Esophagus squamous epithelium (tissue), 5 donors: ENCODE results near the gene ELOF1. TPM values are rescaled to one million over a fixed set of nuclear protein-coding genes. Genes with fewer than 3 reads are reported as not detected.

ENCODE experiments used
- DNase-seq: peaks from one replicate; lab custom pipeline; 2025; lab: John Stamatoyannopoulos, UW
- H3K27ac ChIP-seq, 4 donors: fragments of 200-600 bp; sonication (generic); one replicate each; pipeline ENCODE4 v1.5.1; 2016 to 2019; ENCODE audit warnings: mild to moderate bottlenecking in 1 of 4
- H3K27me3 ChIP-seq, 4 donors: fragments of 200-600 bp; sonication (generic); 1 replicate in 3 of 4; 2 replicates in 1 of 4; pipeline versions ENCODE4 v1.5.1 to v1.6.0; 2017 to 2021; ENCODE audit warnings: antibody characterized with exemption in 1 of 4
- H3K36me3 ChIP-seq, 3 donors: fragments of 200-600 bp; sonication (generic); one replicate each; pipeline ENCODE4 v1.5.1; 2016 to 2019
- H3K4me1 ChIP-seq, 3 donors: fragments of 200-600 bp; sonication (generic); one replicate each; pipeline ENCODE4 v1.5.1; 2017 to 2019
- H3K4me3 ChIP-seq, 4 donors: fragments of 200-600 bp; sonication (generic); 1 replicate in 3 of 4; 2 replicates in 1 of 4; pipeline ENCODE4 v1.5.1; 2016 to 2019; ENCODE audit warnings: mild to moderate bottlenecking in 2 of 4, moderate library complexity in 1 of 4
- H3K9me3 ChIP-seq, 3 donors: fragments of 200-600 bp; sonication (generic); one replicate each; pipeline ENCODE4 v1.5.1; 2016 to 2019
- CTCF ChIP-seq, 6 experiments: fragments of 450-650 bp in 4 of 6; fragments of 200-600 bp in 2 of 6; sonication (generic) in 2 of 6; IDR thresholded peaks; one replicate each; pipeline ENCODE4 v1.5.1; 2016 to 2019; ENCODE audit warnings: antibody characterized with exemption in 6 of 6, mild to moderate bottlenecking in 4 of 6, moderate library complexity in 4 of 6
- POLR2A ChIP-seq, 4 donors: fragments of 450-650 bp; IDR thresholded peaks; one replicate each; pipeline ENCODE4 v1.6.1; 2017; ENCODE audit warnings: antibody characterized with exemption in 4 of 4, mild to moderate bottlenecking in 4 of 4, moderate library complexity in 3 of 4
- WGBS, 2 donors: methylation state at CpG; one replicate each; pipeline ENCODE4 v1.1.5; 2018; 5-methylcytosine and 5-hydroxymethylcytosine counted together
- intact Hi-C: fragments of 100-400 bp; cut with DNase I; formaldehyde crosslinking; loops from one replicate; pipeline ENCODE4 v1.15.0; 2022
- total RNA-seq, 4 donors: library from RNA; depleted of rRNA; stranded (reverse); fragments of >200 nt; gene quantifications; one replicate each; pipeline ENCODE4 v1.1.0, GENCODE V29; 2016
- donor health status: DM: yes; HTN: yes; CAD: no.

ELOF1 gene
- total RNA-seq, 4 donors from 2014 or later, result 21.7 to 31.6 (median 28.6) TPM

- H3K4me1 ChIP-seq, result peaks cover 8 to 42% (median 25%) of the 10 kb centered on the region in 3 donors
- no peaks in the 10 kb centered on the region for H3K27me3 ChIP-seq
- no peak overlapping the region for H3K27ac ChIP-seq
- no peak for DNase-seq
- H3K9me3 ChIP-seq, result no peaks in the 10 kb centered on the region
- WGBS, 2 donors, result 63 to 100% methylated on average over 1 to 2 of the region's 4 CpGs
- intact Hi-C loops, result no loop called here
- TF ChIP-seq CTCF (IDR thresholded peaks at IDR 0.05) (no peak), POLR2A (IDR thresholded peaks at IDR 0.05) (no peak)
- H3K4me3 ChIP-seq, result no peak overlapping the region
- H3K36me3 ChIP-seq, result peaks cover 11 to 48% (median 12%) of the 10 kb centered on the region in 3 donors
Measured at GRCh38 chr19:11556634-11557420, 2.2 kb downstream of the ELOF1 start.

- 86 to 88% methylated on average over 6 of the region's 6 CpGs for WGBS, 2 donors
Measured at GRCh38 chr19:11555246-11555645, 3.8 kb downstream of the ELOF1 start.

GRCh38 chr19:11554160-11554559 is 4.9 kb downstream of the ELOF1 start:
- 86 to 100% methylated on average over 1 to 2 of the region's 12 CpGs for WGBS, 2 donors
- H3K4me3 ChIP-seq, result no peak overlapping the region
- H3K9me3 ChIP-seq, result no peaks in the 10 kb centered on the region
- intact Hi-C loops, result no loop called here
- H3K27ac ChIP-seq, result no peak overlapping the region
- peaks cover 11 to 51% (median 12%) of the 10 kb centered on the region in 3 donors for H3K36me3 ChIP-seq
- H3K27me3 ChIP-seq, result no peaks in the 10 kb centered on the region
- peaks cover 8 to 26% (median 15%) of the 10 kb centered on the region in 3 donors for H3K4me1 ChIP-seq
- TF ChIP-seq POLR2A (IDR thresholded peaks at IDR 0.05) (no peak), CTCF (IDR thresholded peaks at IDR 0.05) (no peak)
- DNase-seq, result no peak

More at GRCh38 chr19:11555246-11555645, 3.8 kb downstream of the ELOF1 start:
- Histone ChIP-seq H3K4me1 (peaks cover 8 to 36% (median 22%) of the 10 kb centered on the region in 3 donors), H3K27me3 (no peaks in the 10 kb centered on the region), H3K27ac (no peak overlapping the region), H3K9me3 (no peaks in the 10 kb centered on the region), H3K4me3 (no peak overlapping the region), H3K36me3 (peaks cover 11 to 51% (median 12%) of the 10 kb centered on the region in 3 donors)
- no peak for DNase-seq
- intact Hi-C loops, result no loop called here
- TF ChIP-seq POLR2A (IDR thresholded peaks at IDR 0.05) (no peak), CTCF (IDR thresholded peaks at IDR 0.05) (no peak)

- intact Hi-C loops, result no loop called here
- Histone ChIP-seq H3K27me3 (no peaks in the 10 kb centered on the region), H3K27ac (peak overlapping the region; percentile 61 to 84 (median 78)), H3K9me3 (no peaks in the 10 kb centered on the region), H3K36me3 (peaks cover 11 to 55% (median 12%) of the 10 kb centered on the region in 3 donors), H3K4me1 (peaks cover 1 to 17% (median 8%) of the 10 kb centered on the region in 3 donors), H3K4me3 (no peak overlapping the region)
- 80 to 81% methylated on average over 9 to 11 of the region's 20 CpGs for WGBS, 2 donors
- DNase-seq, result no peak
- TF ChIP-seq POLR2A (IDR thresholded peaks at IDR 0.05) (no peak), CTCF (IDR thresholded peaks at IDR 0.05) (no peak)
Measured at GRCh38 chr19:11552666-11553372, 6.2 kb downstream of the ELOF1 start.
